Kidney tubule cell (primary cell): ENCODE data around the gene CNTLN.
"Not testable (repeated sequence)": the region's sequence is repeated elsewhere in the genome, so short reads cannot be mapped to it uniquely, and the experiment has no call there.

Experiments used
- DNase-seq: peaks from one replicate; pipeline ENCODE4 v3.0.0-alpha.2; 2018; ENCODE audit warnings: low spot score

The CNTLN gene

GRCh38 chr9:17293685-17294084, 158.8 kb downstream of the CNTLN start:
- DNase-seq: no peak

GRCh38 chr9:17294822-17295624, 160.2 kb downstream of the CNTLN start:
- no peak for DNase-seq

DNA sequence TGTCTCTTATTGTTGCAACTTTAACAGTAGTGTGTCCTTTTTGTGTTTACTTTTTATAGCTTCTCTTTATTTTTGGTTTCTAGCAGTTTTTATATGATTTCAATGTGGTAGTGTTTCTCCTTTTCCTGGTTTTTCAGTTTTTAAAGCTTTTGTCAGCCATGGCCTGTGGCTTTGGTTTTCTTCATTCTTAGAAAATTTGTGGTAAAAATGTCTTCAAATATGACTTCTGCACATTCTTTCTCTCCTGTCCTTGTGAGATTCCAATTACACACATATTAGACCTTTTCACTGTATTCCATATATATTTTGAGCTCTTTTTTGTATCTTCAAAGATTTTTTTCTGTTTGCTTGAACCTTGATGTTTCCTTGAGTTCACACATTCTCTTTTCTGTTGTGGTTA, 180.5 kb downstream of the CNTLN start:
- no peak for DNase-seq

- no peak for DNase-seq
These were observed 184.0 kb downstream of the CNTLN start for GRCh38 chr9:17318821-17319320.

- DNase-seq: no peak
These were observed 185.0 kb downstream of the CNTLN start for GRCh38 chr9:17319864-17320263.

GRCh38 chr9:17322882-17323864, 188.3 kb downstream of the CNTLN start:
- no peak for DNase-seq

DNA sequence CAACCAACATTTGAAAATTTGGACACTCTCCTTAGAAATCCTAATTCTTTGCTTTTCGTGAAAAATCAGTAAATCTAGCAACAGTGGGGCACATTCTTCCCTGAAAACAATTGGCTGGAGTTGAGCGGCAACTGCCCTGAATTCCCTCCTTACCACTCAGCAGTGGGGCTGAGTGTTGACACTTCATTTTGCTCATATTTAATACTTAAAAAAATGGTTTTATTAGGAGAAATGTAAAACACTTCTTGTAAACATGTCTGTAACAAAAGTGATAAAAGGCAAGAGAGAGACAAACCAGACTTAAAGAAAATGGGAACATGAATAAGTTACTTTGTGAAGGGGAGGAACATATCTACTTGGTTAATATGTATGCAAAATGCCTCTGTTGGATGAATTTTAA, 193.5 kb downstream of the CNTLN start:
- no peak for DNase-seq

DNA sequence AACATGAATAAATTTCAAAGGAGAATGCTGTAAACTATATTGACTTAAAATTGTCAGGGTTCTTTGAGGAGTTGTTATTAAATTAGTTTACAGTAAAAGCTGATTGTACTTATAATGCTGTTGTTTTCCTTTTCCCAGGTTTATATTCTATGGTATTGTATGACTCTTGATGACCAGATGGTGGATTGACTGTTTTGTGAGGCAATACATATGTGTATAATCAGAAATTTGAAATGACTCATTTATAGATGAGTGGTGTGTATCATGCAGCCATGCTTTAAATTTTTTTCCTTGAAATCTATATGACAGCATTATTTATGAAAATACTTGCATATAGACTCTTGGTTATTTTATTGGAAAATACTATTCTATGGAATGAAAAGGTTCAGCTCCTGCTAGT, 195.3 kb downstream of the CNTLN start:
- DNase-seq: no peak

DNA sequence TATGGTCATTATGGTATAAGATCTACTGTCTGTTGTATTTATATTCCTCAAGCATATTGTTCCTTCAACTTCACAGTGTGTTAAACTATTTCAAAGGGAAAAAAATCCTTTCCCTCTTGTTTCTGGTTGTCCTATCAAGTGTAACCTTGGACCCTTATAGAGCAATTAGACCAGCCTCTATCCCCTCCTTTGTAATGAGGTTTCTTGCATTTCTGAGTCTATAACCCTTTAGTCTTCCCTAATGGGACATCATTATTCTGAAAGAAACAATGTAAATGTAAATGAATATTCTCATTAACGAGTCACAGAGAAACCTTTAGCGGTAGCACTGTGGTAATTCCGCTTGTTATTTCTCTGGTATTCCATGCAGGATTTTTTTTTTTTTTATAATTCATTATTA, 197.3 kb downstream of the CNTLN start:
- no peak for DNase-seq

DNA sequence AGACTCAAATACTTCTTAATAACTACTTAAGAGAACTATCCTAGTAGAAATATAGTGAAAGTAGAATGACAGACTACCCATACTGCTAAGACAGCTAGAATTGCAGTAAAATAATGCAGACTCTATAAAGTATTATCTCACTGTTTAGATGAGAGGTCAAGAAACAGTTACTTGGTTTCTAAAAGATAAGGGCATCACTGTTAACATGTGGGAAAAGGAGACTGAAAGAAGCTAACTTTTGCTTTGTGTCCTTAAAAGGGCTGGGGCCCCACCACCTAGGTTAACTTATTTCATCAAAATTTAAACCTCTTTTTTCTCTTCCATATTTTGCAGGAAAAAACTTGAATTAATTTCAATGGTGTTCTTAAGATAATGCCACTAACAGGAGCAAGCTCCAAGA, 204.3 kb downstream of the CNTLN start:
- DNase-seq: no peak

DNA sequence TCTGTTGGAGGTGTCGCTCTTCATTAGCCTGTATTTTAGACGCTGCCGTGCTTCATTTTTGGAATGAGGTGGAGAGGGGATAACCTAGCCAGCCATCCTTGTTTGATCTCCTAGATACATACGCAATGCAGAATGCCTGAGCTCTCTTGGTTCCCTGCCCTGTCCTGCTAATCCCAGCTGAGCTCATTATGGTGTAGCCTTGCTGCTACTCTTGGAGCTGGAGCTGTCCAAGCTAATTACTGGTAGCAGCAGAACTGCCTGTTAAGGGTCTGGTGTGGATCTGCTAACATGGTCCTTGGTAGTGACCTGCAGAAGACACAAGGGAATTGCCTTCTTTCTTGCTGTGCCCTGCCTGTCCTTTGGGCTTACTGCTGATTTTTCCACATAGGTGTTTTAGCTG, 207.9 kb downstream of the CNTLN start:
- no peak for DNase-seq

DNA sequence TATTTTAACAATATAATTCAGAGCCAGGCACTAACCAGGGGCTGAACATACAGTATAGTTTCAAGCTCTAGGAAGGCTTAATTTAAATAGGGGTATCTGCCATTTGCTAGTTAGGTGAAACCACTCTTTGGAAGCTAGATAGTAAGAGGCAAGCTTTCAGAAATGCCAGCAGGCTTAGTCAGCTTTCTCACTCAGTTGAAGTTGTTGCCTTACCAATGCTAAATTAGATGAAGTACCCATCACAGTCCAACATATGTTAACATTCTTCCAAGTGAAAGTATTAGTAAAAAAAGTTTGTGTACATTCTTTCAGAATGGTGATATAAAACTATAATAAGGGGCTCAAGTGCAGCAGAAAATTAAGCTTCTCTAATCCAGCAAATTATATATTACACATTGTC, 215.0 kb downstream of the CNTLN start:
- peak; percentile 29 for DNase-seq

DNA sequence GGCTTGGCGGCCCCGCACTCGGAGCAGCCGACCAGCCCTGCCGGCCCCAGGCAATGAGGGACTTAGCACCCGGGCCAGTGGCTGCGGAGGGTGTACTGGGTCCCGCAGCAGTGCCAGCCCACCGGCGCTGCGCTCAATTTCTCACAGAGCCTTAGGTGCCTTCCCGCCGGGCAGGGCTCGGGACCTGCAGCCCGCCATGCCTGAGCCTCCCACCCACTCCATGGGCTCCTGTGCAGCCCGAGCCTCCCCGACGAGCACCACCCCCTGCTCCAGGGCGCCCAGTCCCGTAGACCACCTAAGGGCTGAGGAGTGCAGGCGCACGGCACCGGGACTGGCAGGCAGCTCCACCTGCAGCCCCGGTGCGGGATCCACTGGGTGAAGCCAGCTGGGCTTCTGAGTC, 219.2 kb downstream of the CNTLN start:
- not testable (repeated sequence) for DNase-seq

GRCh38 chr9:17361378-17361777, 226.5 kb downstream of the CNTLN start:
- DNase-seq: no peak

DNA sequence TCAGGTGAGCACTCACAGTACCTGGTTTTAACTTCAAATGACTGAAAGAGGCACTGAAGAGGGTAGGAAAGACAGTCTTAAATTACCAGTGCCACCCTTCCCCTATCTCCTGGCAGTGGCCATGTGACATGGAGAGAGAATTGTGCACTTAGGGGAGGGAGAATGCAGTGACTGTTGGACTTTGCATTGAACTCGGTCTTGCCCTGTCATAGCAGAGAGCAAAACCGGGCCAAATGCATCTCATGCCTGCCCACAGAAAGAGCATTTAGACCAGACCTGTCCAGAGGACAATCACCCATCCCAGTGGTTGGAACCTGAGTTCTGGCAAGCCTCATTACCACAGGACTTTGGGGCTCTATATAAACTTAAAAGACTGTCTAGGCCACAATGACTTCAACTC, 232.2 kb downstream of the CNTLN start:
- no peak for DNase-seq

DNA sequence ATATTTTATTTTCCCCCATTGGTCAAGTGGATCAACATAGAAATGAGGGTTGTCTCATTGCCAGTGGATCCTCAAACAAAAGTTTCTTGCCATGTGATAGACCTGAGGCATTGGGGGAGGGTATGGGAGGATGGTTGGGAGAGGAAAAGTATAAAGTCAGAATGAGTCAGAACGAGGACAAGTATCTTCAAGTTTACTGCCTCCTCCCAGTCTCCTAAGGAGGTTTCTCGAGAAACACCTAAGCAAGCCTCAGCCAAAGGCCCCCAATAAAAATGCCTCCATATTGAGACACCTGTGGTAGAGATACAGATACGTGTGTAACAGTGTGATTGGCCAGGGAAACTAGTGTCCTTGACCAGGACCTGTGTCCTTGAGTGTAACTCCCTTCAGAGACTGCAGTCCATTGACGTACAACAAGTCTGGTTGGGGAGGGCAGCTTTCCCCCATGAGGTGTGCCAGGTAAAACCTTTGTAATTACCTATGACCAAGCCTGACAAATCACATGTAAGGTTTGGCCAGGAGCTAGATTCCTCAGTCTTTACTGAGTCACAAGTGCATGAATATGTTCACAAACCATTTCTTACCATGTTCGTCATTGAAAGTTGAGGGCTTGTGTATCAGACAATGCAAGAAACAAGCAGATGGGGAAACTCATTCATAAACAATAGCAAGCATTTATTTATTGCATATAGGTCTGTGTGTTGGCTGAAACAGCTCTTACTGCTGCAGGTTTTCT, 245.5 kb downstream of the CNTLN start:
- no peak for DNase-seq

GRCh38 chr9:17387565-17387964, 252.7 kb downstream of the CNTLN start:
- DNase-seq: no peak

- DNase-seq: no peak
These were observed 254.2 kb downstream of the CNTLN start for GRCh38 chr9:17389026-17389425.

DNA sequence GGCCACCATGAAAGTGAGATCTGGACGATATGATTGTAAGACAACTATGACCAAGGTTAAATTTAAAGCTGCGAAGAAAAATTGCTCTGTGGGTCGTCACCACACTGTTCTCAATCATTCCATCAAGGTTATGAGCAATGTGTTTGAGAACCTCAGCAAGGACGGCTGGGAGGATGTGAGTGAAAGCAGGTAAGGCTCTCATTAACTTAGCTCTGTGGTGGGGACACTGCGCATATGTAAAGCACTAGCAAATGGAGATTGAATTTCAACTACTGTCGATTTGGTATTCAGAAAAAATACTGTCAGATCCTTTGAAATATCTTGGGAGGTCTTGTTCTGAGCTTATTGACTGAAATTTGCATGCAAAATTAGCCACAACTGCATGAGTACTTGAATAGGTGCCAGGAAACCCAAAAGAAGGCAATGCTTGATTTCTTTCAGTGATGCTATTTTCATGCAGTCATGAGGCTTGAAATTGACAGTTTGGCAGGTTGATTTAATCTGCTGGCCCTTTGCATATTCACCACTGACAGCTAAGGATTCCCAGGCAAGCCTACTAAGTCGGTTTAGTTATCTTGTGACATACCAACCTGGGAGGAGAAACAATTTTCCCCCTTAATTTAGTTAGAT, 260.2 kb downstream of the CNTLN start:
- no peak for DNase-seq

GRCh38 chr9:17397166-17397728, 262.4 kb downstream of the CNTLN start:
- DNase-seq: not testable (repeated sequence)

DNA sequence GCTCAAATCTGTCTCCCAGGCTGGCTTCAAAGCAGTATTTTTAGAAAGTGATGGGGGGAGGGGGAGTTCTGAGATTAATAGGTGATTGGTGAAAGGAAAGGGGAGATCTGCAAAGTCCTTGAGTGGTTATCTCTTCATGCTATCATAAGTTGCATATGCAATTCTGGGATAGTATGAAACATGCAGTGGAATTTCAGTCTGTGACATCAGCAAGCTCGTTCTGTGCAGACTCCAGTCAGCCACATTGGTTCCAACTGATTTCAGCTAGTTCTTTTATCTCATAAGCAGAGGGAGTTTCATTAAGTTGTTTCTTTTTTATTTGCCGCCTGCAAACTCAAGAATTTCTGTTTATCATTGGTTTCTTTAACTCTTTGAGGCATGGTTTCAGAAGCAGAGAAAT, 263.5 kb downstream of the CNTLN start:
- DNase-seq: no peak
